Esophagus (tissue), 2 donors: Measurements from ENCODE around the gene CEACAM20. TPM values are rescaled to one million over a fixed set of nuclear protein-coding genes. Genes with fewer than 3 reads are reported as not detected.
"Not testable (repeated sequence)": the region's sequence is repeated elsewhere in the genome, so short reads cannot be mapped to it uniquely, and the experiment has no call there.

Experiments
- H3K27ac ChIP-seq, 2 donors: one replicate each; pipeline ENCODE4 v1.5.1; 2013; ENCODE audit warnings: low read depth in 2 of 2, mild to moderate bottlenecking in 2 of 2, inconsistent platforms in 1 of 2, low read length in 1 of 2, moderate library complexity in 1 of 2
- H3K27me3 ChIP-seq, 2 donors: one replicate each; pipeline ENCODE4 v1.6.1; 2013; ENCODE audit warnings: low read length in 2 of 2, control low read depth in 1 of 2, mild to moderate bottlenecking in 1 of 2; ENCODE audit not compliant: insufficient read depth in 2 of 2, control insufficient read depth in 1 of 2
- H3K36me3 ChIP-seq, 2 donors: one replicate each; pipeline ENCODE4 v1.6.1; 2013; ENCODE audit warnings: low read length in 1 of 2; ENCODE audit not compliant: control insufficient read depth in 2 of 2, insufficient read depth in 2 of 2
- H3K4me1 ChIP-seq, 2 donors: one replicate each; pipeline ENCODE4 v1.6.1; 2013; ENCODE audit warnings: low read length in 1 of 2; ENCODE audit not compliant: control insufficient read depth in 2 of 2, insufficient read depth in 2 of 2
- H3K4me3 ChIP-seq, 2 donors: one replicate each; pipeline ENCODE4 v1.5.1; 2013; ENCODE audit warnings: low read length in 2 of 2, mild to moderate bottlenecking in 2 of 2, low read depth in 1 of 2, moderate library complexity in 1 of 2
- H3K9me3 ChIP-seq, 2 donors: one replicate each; pipeline ENCODE4 v1.6.1; 2013; ENCODE audit warnings: mild to moderate bottlenecking in 2 of 2, low read depth in 1 of 2, low read length in 1 of 2, moderate library complexity in 1 of 2; ENCODE audit not compliant: control insufficient read depth in 2 of 2, insufficient read depth in 1 of 2
- WGBS, 2 donors: extraction: QIAGEN DNeasy Blood & Tissue Kit; methylation state at CpG; one replicate each; pipeline ENCODE4 v1.1.7; 2013; 5-methylcytosine and 5-hydroxymethylcytosine counted together
- polyA plus RNA-seq, 2 donors: library from polyadenylated mRNA; stranded (reverse); fragments of 200-250 nt; gene quantifications; one replicate each; pipeline ENCODE4 v1.2.3, GENCODE V29; 2013
- donor health status: healthy with polysubstance abuse.
- donor health status: Bipolar disorder and iron deficiency.

CEACAM20 gene
- polyA plus RNA-seq, 2 donors, result not detected

DNA sequence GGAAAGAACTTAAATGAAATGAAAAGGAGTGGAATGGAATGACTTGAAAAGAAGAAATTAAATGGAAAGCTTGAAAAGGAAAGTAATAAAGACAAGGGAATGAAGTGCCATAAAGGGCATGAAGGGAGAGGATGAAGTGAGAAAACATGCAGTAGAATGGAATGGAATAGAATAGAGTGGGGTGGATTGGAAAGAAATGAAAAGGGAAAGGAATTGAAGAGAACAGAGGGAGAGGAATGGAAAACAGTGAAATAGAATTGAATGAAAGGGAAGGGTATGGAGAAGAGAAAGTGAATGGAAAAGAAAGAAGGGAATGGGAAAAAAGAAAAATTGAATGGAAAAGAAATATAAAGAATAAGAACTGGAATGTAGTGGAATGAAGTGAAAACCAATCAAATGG lies 20.0 kb downstream of the CEACAM20 start:
- no peaks in the 10 kb centered on the region for H3K27me3 ChIP-seq
- peaks cover 0 to 3% of the 10 kb centered on the region in 2 donors for H3K9me3 ChIP-seq

GRCh38 chr19:44499962-44500949 lies 29.2 kb downstream of the CEACAM20 start, which contains the start of gene ZNF180:
ZNF180 (minus strand) TSS chr19:44500522; CDS start chr19:44497334, 3,188 bp downstream.
- Histone ChIP-seq H3K4me3 (peak within 1 kb of the TSS; percentile 87 to 89), H3K27me3 (no peaks in the 10 kb centered on the region), H3K36me3 (peaks cover 11 to 24% of the 10 kb centered on the region in 2 donors), H3K27ac (peak within 1 kb of the TSS; percentile 89 to 91), H3K9me3 (peaks cover 9 to 27% of the 10 kb centered on the region in 2 donors), H3K4me1 (peaks cover 9 to 13% of the 10 kb centered on the region in 2 donors)
- WGBS, 2 donors, result 0% methylated on average over 69 to 78 of the region's 78 CpGs

More for the DNA sequence above, 20.0 kb downstream of the CEACAM20 start:
- no peak overlapping the region for H3K4me3 ChIP-seq
- no peak overlapping the region for H3K27ac ChIP-seq
- H3K4me1 ChIP-seq, result no peaks in the 10 kb centered on the region
- no peaks in the 10 kb centered on the region for H3K36me3 ChIP-seq

GRCh38 chr19:44499559-44499958 lies 29.9 kb downstream of the CEACAM20 start:
- 17 to 19% methylated on average over 6 of the region's 6 CpGs for WGBS, 2 donors
- H3K27ac ChIP-seq, result no peak overlapping the region
- peaks cover 9 to 13% of the 10 kb centered on the region in 2 donors for H3K4me1 ChIP-seq
- H3K4me3 ChIP-seq, result peak overlapping the region; percentile 87 to 89
- no peaks in the 10 kb centered on the region for H3K27me3 ChIP-seq
- H3K9me3 ChIP-seq, result peaks cover 12 to 33% of the 10 kb centered on the region in 2 donors
- peaks cover 14 to 30% of the 10 kb centered on the region in 2 donors for H3K36me3 ChIP-seq

GRCh38 chr19:44498988-44499387 lies 30.5 kb downstream of the CEACAM20 start:
- Histone ChIP-seq H3K9me3 (peaks cover 12 to 37% of the 10 kb centered on the region in 2 donors), H3K4me1 (peaks cover 9 to 13% of the 10 kb centered on the region in 2 donors), H3K27ac (no peak overlapping the region), H3K27me3 (no peaks in the 10 kb centered on the region), H3K4me3 (peak overlapping the region in 1 of 2 donors; percentile 87), H3K36me3 (peaks cover 14 to 35% of the 10 kb centered on the region in 2 donors)
- 95 to 96% methylated on average over 9 of the region's 9 CpGs for WGBS, 2 donors

GRCh38 chr19:44496711-44497110 lies 32.8 kb downstream of the CEACAM20 start:
- Histone ChIP-seq H3K4me1 (peaks cover 9 to 13% of the 10 kb centered on the region in 2 donors), H3K27ac (no peak overlapping the region), H3K4me3 (no peak overlapping the region), H3K27me3 (no peaks in the 10 kb centered on the region), H3K36me3 (peaks cover 23 to 50% of the 10 kb centered on the region in 2 donors), H3K9me3 (peaks cover 15 to 52% of the 10 kb centered on the region in 2 donors)
- WGBS, 2 donors, result 98 to 99% methylated on average over 1 of the region's 1 CpG

- Histone ChIP-seq H3K27ac (no peak overlapping the region), H3K4me1 (no peaks in the 10 kb centered on the region), H3K36me3 (peaks cover 19 to 30% of the 10 kb centered on the region in 2 donors), H3K27me3 (no peaks in the 10 kb centered on the region), H3K4me3 (no peak overlapping the region), H3K9me3 (peaks cover 22 to 33% of the 10 kb centered on the region in 2 donors)
- WGBS, 2 donors, result 97 to 99% methylated on average over 7 of the region's 7 CpGs
Measured at GRCh38 chr19:44476559-44477408, 52.7 kb downstream of the CEACAM20 start.

- not testable (repeated sequence) for H3K36me3 ChIP-seq, H3K4me3 ChIP-seq, H3K27me3 ChIP-seq, H3K27ac ChIP-seq, H3K4me1 ChIP-seq
- WGBS, 2 donors, result 70 to 75% methylated on average over 5 of the region's 5 CpGs
- peaks cover 6 to 26% of the 10 kb centered on the region in 2 donors for H3K9me3 ChIP-seq
Measured at GRCh38 chr19:44468730-44469129, 60.7 kb downstream of the CEACAM20 start.

DNA sequence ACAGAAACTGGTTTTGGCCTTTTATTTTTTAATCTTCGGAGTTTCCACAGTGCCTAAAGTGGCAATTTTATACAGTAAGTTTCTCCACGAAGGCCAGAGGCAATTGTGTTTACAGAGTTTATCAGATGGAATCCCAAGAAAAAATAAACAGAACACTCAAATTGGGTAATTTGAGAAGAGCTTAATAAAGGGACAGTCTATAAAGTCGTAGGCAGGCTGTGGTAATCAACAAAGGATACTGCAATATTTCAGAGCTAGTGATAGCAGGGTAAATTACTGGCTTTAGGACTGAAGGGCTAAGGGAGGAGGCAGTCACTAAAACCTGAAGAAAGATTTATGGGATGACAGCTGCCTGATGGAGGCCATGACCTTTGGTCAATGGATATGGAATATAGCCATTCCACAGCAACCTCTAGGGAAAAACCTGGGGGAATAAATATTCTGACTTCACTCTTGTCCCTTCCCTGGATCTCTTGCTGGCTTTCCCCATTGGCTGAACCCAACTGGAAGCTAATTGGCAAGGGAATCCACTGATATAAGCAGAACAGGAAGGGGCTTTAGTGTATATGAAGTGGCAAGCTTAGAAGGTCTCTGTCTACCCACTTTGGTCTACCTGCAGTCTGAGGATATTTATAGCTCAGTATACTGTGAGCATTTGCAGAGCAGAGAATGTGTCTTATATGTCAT lies 66.7 kb downstream of the CEACAM20 start:
- H3K36me3 ChIP-seq, H3K27ac ChIP-seq, H3K4me1 ChIP-seq, H3K9me3 ChIP-seq, H3K27me3 ChIP-seq, H3K4me3 ChIP-seq: not testable (repeated sequence)
- 36 to 50% methylated on average over 3 of the region's 3 CpGs for WGBS, 2 donors
